Gastroesophageal sphincter (tissue), 3 donors: ENCODE results near the gene SOWAHB.

ENCODE experiments used
- EP300 ChIP-seq: sonication (generic); formaldehyde crosslinking; IDR thresholded peaks from one replicate; pipeline ENCODE4 v1.6.1; 2017; ENCODE audit warnings: antibody characterized with exemption, mild to moderate bottlenecking
- POLR2AphosphoS5 ChIP-seq: sonication (generic); formaldehyde crosslinking; IDR thresholded peaks from one replicate; pipeline ENCODE4 v1.6.1; 2017; ENCODE audit warnings: antibody characterized with exemption
- TF ChIP-seq, protein P1 (sequence below), 4 experiments: fragments of 200-600 bp in 2 of 4; fragments of 450-650 bp in 2 of 4; sonication (generic) in 1 of 4; IDR thresholded peaks; one replicate each; pipeline ENCODE4 v1.5.1; 2017 to 2019; ENCODE audit warnings: antibody characterized with exemption in 4 of 4, mild to moderate bottlenecking in 2 of 4, moderate library complexity in 2 of 4

DNA sequence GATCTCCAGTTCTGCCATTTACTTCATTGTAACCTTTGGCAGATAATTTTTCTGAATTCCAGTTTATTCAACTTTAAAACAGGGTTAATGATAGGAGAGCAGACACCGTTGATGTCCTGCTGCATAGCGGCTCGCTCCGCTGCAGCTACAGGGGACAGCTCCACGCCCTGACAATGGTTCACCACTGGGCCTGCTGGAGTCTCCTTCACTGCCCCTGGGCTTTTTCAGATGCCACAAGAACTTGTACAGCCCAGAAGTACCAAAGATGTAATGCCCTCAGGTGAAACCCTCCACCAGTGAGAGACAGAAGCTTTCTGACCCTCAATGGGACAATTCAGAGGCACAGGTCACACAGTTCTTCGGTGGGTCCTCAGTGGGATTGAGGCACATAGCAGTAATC is 28.9 kb upstream of the SOWAHB start:
- no peak for TF ChIP-seq POLR2AphosphoS5
- TF ChIP-seq EP300: no peak
- TF ChIP-seq, protein P1, sequence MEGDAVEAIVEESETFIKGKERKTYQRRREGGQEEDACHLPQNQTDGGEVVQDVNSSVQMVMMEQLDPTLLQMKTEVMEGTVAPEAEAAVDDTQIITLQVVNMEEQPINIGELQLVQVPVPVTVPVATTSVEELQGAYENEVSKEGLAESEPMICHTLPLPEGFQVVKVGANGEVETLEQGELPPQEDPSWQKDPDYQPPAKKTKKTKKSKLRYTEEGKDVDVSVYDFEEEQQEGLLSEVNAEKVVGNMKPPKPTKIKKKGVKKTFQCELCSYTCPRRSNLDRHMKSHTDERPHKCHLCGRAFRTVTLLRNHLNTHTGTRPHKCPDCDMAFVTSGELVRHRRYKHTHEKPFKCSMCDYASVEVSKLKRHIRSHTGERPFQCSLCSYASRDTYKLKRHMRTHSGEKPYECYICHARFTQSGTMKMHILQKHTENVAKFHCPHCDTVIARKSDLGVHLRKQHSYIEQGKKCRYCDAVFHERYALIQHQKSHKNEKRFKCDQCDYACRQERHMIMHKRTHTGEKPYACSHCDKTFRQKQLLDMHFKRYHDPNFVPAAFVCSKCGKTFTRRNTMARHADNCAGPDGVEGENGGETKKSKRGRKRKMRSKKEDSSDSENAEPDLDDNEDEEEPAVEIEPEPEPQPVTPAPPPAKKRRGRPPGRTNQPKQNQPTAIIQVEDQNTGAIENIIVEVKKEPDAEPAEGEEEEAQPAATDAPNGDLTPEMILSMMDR (IDR thresholded peaks at IDR 0.05): no peak
